ENCODE results near the gene UBE2R2.

Gene UBE2R2

DNA sequence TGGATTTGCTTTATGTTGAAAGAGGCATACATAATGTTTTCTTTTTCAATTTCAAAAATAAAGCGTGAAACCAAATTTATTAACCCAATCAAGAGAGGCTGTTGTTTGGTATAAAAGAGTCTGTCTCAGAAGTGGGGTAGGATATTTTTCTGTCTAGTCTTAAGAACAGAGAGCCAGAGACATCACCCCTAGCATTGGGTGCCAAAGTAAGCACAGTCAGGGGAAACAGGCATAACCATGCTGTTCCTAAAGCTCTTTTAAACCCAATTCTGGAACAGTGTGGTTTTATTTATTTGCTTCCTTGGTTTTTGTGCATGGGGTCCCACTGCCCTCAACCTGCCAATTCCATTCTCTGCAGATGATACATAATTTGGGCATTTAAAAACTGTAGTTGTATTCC lies 88.2 kb downstream of the UBE2R2 start:
- Histone ChIP-seq H3K27me3 (ENCODE audit: low read depth) (no peaks in the 10 kb centered on the region), H3K4me3 (no peak overlapping the region), H3K9me3 (no peaks in the 10 kb centered on the region), H3K36me3 (replicated peaks) (peaks cover 23% of the 10 kb centered on the region), H3K4me1 (peaks cover 28% of the 10 kb centered on the region)
- DNase-seq (ENCODE audit: low spot score in 2 of 2), result no peak
- in situ Hi-C loops (cut with MboI; ENCODE audit: low sequenced_read_pairs), result no loop called here

DNA sequence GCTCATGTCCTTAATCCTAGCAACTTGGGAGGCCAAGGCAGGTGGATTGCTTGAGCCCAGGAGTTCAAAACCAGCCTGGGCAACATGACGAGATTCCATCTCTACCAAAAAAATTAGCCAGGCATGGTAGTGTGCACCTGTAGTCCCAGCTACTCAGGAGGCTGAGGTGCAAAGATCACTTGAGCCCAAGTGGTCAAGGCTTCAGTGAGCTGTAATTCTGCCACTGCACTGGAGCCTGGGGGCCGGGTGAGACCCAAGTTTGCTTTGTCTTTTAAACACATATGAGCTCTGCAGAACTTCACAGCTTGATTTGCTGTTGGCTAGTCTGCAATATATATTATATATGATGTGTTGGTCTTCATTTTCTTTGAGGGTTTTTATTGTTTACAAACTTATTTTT lies 89.8 kb downstream of the UBE2R2 start:
- DNase-seq (ENCODE audit: low spot score in 2 of 2), result no peak
- H3K4me3 ChIP-seq, result no peak overlapping the region
- peaks cover 12% of the 10 kb centered on the region; the same call in 1 of the 2 replicates for H3K36me3 ChIP-seq (replicated peaks)
- in situ Hi-C loops (cut with MboI; ENCODE audit: low sequenced_read_pairs), result no loop called here
- no peaks in the 10 kb centered on the region for H3K27me3 ChIP-seq (ENCODE audit: low read depth)
- H3K4me1 ChIP-seq, result peaks cover 28% of the 10 kb centered on the region
- H3K9me3 ChIP-seq, result no peaks in the 10 kb centered on the region

DNA sequence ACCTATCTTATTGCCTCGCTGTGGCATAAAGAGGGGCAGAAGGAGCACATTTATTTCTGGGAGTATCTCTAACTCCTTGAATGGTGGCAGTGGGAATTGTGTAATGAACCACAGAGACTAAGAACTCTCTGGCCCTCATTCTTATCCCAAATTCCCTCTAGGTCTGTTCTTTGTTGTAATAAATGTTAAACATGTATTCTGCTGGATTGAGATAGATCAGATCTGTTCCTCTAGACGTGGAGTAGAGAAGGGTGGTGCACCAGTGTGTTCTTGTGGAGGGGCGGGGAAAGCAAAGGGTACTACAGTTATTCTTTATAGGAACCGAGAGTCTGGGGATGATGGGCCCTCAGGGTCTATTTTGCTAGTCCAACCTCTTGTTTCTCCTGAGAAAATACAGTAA lies 90.4 kb downstream of the UBE2R2 start:
- Histone ChIP-seq H3K4me3 (no peak overlapping the region), H3K36me3 (replicated peaks) (peaks cover 16% of the 10 kb centered on the region), H3K9me3 (no peaks in the 10 kb centered on the region), H3K27me3 (ENCODE audit: low read depth) (no peaks in the 10 kb centered on the region), H3K4me1 (peaks cover 26% of the 10 kb centered on the region)
- in situ Hi-C loops (cut with MboI; ENCODE audit: low sequenced_read_pairs), result no loop called here
- DNase-seq (ENCODE audit: low spot score in 2 of 2), result no peak

DNA sequence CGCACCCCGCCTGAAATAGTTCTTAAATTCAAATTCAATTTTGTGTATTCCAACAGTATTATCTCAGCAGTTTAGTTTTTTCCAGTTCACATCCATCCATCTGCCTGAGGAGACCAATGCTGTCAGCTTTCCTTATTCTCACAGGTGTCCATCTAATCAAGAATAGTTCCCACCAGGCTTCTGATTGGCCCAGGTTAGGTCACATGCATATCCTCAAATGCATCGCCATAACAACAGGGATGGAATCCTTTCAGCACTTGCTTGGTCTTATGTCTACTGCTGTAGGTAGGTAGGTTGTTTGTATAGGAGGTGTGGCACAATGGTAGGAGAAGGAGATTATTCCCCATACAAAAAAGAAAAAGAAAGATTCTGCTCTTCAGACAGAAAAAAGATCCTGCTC lies 91.2 kb downstream of the UBE2R2 start:
- Histone ChIP-seq H3K27me3 (ENCODE audit: low read depth) (no peaks in the 10 kb centered on the region), H3K36me3 (replicated peaks) (peaks cover 23% of the 10 kb centered on the region), H3K9me3 (no peaks in the 10 kb centered on the region), H3K4me3 (no peak overlapping the region), H3K4me1 (peaks cover 19% of the 10 kb centered on the region)
- DNase-seq (ENCODE audit: low spot score in 2 of 2), result peak in 1 of 2 experiments; percentile 24
- in situ Hi-C loops (cut with MboI; ENCODE audit: low sequenced_read_pairs), result no loop called here

DNA sequence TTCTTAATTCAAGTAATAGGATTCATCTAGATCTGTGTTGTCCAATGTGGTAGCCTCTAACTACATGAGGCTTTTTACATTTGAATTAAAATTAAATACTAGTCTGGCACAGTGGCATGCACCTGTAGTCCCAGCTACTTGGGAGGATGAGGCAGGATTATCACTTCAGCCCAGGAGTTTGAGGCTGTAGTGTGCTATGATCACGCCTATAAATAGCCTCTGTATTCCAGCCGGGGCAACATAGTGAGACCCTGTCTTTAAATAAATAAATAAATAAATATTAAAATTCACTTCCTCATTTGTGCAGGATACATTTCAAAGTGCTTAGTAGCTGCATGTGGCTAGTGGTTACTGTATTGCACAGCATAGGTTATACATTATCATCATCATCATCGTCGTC lies 91.8 kb downstream of the UBE2R2 start:
- H3K36me3 ChIP-seq (replicated peaks), result peaks cover 29% of the 10 kb centered on the region

DNA sequence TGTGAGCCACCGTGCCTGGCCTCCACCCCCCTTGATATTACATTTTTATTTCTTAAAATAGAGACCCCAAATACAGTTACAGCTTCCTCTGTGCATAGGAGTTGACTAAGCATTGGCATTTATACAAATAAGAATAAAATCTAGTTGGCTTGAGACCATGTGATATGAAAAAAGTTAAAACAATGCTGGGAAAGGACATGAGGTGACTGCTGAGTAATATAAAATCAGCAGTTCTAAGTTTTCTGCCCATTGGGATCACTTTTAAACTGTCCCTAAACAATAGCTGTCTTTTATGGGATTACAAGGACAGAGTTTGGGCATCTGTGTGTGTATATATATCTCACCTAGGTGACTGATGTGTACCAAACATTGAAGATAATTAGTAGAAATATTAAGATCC lies 96.6 kb downstream of the UBE2R2 start:
- in situ Hi-C loops (cut with MboI; ENCODE audit: low sequenced_read_pairs), result no loop called here
- Histone ChIP-seq H3K27me3 (ENCODE audit: low read depth) (no peaks in the 10 kb centered on the region), H3K9me3 (no peaks in the 10 kb centered on the region), H3K4me3 (no peak overlapping the region), H3K4me1 (peaks cover 4% of the 10 kb centered on the region; the same call in 1 of the 2 replicates), H3K36me3 (replicated peaks) (peaks cover 55% of the 10 kb centered on the region)
- no peak for DNase-seq (ENCODE audit: low spot score in 2 of 2)

More for the DNA sequence above, 91.8 kb downstream of the UBE2R2 start:
- Histone ChIP-seq H3K4me1 (peaks cover 18% of the 10 kb centered on the region), H3K9me3 (no peaks in the 10 kb centered on the region), H3K4me3 (no peak overlapping the region), H3K27me3 (ENCODE audit: low read depth) (no peaks in the 10 kb centered on the region)
- no peak for DNase-seq (ENCODE audit: low spot score in 2 of 2)
- in situ Hi-C loops (cut with MboI; ENCODE audit: low sequenced_read_pairs), result no loop called here

DNA sequence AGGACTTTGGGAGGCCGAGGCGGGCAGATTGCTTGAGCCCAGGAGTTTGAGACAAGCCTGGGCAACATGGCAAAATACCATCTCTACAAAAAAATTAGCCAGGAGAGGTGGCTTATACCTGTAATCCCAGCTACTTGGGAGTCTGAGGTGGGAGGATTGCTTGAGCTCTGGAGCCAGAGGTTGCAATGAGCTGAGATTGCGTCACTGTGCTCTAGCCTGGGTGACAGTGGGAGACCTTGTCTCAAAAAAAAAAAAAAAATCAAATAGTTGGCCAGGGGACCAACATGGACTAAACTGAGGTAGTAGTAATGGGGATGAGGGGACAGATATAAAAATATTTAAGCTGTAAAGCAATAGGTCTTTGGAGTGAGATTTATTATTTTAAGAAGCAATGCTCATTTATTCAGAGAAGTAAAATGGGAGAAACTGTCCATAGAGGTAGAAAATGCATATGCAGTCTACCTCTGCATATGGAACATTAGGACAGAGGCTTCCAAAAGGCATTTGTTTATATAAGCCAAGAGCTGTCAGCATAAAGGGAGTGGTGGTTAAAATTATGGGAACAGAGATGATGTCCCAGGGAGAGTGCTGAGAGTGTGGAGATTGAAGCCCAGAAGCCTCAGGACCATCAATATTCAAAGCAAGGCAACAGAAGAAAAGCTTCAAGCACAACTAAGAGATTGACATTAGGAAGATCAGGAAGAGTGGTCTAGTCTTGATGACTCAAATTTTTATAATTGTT lies 98.1 kb downstream of the UBE2R2 start:
- DNase-seq (ENCODE audit: low spot score in 2 of 2), result no peak
- H3K27me3 ChIP-seq (ENCODE audit: low read depth), result no peaks in the 10 kb centered on the region
- no peak overlapping the region for H3K4me3 ChIP-seq
- H3K36me3 ChIP-seq (replicated peaks), result peaks cover 65% of the 10 kb centered on the region
- peaks cover 3% of the 10 kb centered on the region; the same call in 1 of the 2 replicates for H3K4me1 ChIP-seq
- no peaks in the 10 kb centered on the region for H3K9me3 ChIP-seq
- in situ Hi-C loops (cut with MboI; ENCODE audit: low sequenced_read_pairs), result no loop called here

DNA sequence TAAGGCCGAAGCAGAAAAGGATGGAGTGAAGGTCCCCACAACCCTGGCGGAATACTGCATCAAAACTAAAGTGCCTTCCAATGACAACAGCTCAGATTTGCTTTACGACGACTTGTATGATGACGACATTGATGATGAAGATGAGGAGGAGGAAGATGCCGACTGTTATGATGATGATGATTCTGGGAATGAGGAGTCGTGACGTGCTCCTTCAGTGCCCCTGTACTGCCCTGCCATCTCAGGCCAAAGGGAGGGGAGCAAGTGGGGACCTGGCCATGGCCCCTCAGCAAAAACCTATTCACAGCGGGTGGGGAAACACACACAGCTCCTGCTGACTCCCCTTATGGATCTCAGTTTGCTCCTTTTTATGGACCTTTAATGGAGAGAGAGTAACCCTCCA lies 100.1 kb downstream of the UBE2R2 start:
- no peak for DNase-seq (ENCODE audit: low spot score in 2 of 2)
- no peak overlapping the region for H3K4me3 ChIP-seq
- H3K36me3 ChIP-seq (replicated peaks), result peaks cover 85% of the 10 kb centered on the region
- in situ Hi-C loops (cut with MboI; ENCODE audit: low sequenced_read_pairs), result no loop called here
- peaks cover 3% of the 10 kb centered on the region; the same call in 1 of the 2 replicates for H3K4me1 ChIP-seq
- H3K27me3 ChIP-seq (ENCODE audit: low read depth), result no peaks in the 10 kb centered on the region
- no peaks in the 10 kb centered on the region for H3K9me3 ChIP-seq

DNA sequence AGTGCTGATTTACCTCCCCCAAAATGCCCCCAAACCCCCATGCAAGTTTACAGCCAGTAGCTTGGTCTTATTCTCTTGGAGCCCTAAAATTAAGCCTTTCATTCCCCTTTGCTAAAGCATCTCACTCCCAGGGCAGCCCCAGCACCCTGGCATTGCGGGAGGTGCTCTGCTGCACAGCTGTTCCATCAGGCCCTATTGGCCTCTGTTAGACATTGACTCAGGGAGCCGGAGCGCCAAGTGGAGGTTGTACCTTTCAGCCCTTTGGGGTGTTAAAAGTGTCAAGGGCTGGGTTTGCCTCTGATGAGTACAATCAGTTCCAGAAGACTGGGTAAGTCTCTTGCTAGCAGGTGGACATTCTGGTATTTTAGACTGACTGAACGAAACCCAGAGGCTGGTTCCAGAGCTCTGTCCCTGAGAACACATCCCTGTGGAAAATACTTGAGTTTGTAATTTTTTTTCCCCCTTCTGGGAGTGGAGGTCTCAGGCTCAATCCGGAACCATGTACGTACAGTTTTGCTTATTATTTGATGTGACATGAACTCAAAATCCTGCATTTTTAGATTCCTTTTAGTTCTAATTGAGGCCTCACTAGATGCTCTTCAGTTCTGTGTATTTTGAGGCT lies 102.4 kb downstream of the UBE2R2 start:
- no peaks in the 10 kb centered on the region for H3K27me3 ChIP-seq (ENCODE audit: low read depth)
- no peak for DNase-seq (ENCODE audit: low spot score in 2 of 2)
- in situ Hi-C loops (cut with MboI; ENCODE audit: low sequenced_read_pairs), result no loop called here
- H3K4me1 ChIP-seq, result no peaks in the 10 kb centered on the region; the same call in 1 of the 2 replicates
- no peaks in the 10 kb centered on the region for H3K9me3 ChIP-seq
- H3K4me3 ChIP-seq, result no peak overlapping the region
- H3K36me3 ChIP-seq (replicated peaks), result peaks cover 92% of the 10 kb centered on the region

DNA sequence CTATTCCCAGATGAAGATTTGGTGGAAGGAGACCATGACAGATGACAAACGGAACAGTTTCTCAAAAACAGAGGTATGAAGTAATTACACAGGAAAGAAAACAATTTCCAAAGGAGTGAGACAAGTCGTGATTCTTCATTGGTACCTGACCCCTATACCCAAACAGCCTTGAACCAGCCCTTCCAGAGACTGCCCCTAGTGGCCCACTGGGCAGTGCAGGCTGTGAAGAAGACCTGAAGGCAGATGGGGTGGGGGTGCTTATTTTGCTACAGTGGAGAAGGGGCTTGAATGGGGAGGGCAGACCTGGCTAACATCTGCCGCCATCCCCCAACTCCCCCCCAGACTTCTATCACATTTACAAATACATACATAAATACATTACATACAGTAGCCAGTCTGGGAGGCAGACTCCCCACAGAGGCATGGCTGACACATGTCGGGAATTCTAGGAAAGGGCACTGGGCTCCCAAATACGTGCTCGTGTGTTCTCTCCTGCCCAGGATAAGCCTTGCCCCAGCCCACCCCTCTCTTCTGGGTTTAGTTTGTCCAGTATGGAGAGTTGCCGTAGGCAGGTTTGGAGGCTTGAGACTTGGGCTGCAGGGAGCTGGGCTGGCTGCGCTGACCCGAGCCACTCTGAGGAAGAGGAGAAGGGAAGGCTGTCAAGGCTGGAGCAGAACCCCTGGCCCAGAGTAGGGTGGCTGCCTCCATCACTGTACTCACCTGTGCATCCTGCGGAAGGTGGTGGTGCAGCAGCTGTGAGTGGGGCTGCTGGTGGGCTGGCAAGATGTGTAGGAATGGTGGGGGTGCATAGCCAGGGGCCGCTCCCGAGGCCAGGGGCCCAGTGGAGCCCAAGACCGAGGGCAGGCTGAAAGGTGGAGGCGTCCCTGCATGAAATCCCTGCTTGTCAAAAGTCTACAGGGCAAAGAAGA lies 105.3 kb downstream of the UBE2R2 start:
- in situ Hi-C loops (cut with MboI; ENCODE audit: low sequenced_read_pairs), result no loop called here
- H3K36me3 ChIP-seq (replicated peaks), result peaks cover 99% of the 10 kb centered on the region
- H3K27me3 ChIP-seq (ENCODE audit: low read depth), result no peaks in the 10 kb centered on the region
- no peaks in the 10 kb centered on the region for H3K9me3 ChIP-seq
- DNase-seq (ENCODE audit: low spot score in 2 of 2), result peak; percentile 29 to 65
- H3K4me1 ChIP-seq, result no peaks in the 10 kb centered on the region; the same call in 1 of the 2 replicates
- H3K4me3 ChIP-seq, result no peak overlapping the region

DNA sequence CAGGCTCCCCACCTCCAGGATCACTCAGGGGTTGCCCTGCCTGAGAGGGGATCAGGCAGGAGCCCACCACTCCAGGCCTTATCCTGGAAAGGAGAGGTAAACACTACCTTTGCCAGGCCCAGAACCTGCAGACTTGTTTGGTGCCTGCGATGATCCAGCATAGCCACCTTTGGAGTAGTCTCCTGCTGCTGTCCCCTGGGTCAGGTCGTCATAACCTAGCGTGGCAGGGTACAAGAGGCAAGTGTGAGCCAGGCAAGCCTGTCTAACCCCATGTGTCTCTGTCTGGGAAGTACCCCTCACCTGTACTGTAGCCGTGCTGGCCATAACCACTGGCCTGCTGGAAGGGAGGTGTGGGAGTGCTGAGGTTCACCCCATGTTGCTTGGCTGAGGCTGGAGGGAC lies 106.1 kb downstream of the UBE2R2 start:
- H3K36me3 ChIP-seq (replicated peaks), result peaks cover 99% of the 10 kb centered on the region
- DNase-seq (ENCODE audit: low spot score in 2 of 2), result no peak

DNA sequence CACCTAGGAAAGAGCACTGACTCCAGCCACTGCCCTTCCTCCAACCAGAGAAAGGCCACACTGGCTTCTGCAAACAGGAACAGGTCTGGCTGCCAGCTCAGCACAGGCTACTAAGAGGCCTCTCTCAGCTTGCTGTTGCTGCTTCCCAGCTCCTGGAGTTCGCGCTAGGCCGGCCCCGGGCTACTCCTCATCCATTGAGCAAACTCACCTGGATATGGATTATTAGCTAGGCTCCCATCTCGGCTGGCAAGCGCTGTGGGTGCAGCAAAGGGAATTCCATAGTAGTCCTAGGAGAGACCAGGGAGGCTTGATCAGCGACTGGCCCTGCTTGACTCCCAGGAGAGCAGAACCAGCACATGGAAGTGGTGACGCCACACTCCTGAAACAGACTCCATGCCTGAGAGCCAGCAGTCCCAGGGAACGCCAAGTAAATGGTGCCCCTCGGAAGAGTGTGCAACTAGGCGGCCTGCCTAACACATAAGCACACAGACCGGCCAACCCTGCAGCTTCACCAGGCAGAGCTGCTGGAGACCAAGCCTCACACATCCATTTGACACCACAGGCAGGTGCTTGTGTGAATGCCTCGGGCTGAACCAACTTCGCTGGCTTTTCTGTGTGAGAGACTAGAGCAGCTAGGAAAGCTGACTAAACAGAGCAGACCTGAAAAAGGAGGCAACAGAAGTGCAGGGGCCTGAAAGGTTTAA lies 107.2 kb downstream of the UBE2R2 start:
- Histone ChIP-seq H3K36me3 (replicated peaks) (peaks cover 100% of the 10 kb centered on the region), H3K4me1 (no peaks in the 10 kb centered on the region; the same call in 1 of the 2 replicates), H3K9me3 (no peaks in the 10 kb centered on the region), H3K27me3 (ENCODE audit: low read depth) (no peaks in the 10 kb centered on the region), H3K4me3 (no peak overlapping the region)
- DNase-seq (ENCODE audit: low spot score in 2 of 2), result no peak
- in situ Hi-C loops (cut with MboI; ENCODE audit: low sequenced_read_pairs), result no loop called here

More for the DNA sequence above, 106.1 kb downstream of the UBE2R2 start:
- Histone ChIP-seq H3K9me3 (no peaks in the 10 kb centered on the region), H3K4me1 (no peaks in the 10 kb centered on the region; the same call in 1 of the 2 replicates), H3K27me3 (ENCODE audit: low read depth) (no peaks in the 10 kb centered on the region), H3K4me3 (no peak overlapping the region)
- in situ Hi-C loops (cut with MboI; ENCODE audit: low sequenced_read_pairs), result no loop called here
